Activated CD4-positive, alpha-beta memory T cell treated with anti-CD3 and anti-CD28 coated beads for 36 hours (primary cell): ENCODE measurements around the gene NR4A2. TPM values are rescaled to one million over a fixed set of nuclear protein-coding genes. Genes with fewer than 3 reads are reported as not detected.
"Not testable (repeated sequence)": the region's sequence is repeated elsewhere in the genome, so short reads cannot be mapped to it uniquely, and the experiment has no call there.

Experiments used
- CTCF ChIA-PET: fragments of 350-600 bp; sonication (Branson Sonifier 250); formaldehyde crosslinking; loops from one replicate; lab custom pipeline; 2021; ENCODE audit warnings: antibody characterized with exemption, inconsistent platforms; lab: Charles Lee
- POLR2A ChIA-PET: fragments of 350-600 bp; sonication (Branson Sonifier 250); formaldehyde crosslinking; loops from one replicate; lab custom pipeline; 2021; ENCODE audit warnings: antibody characterized with exemption; lab: Charles Lee
- DNase-seq: peaks from one replicate; pipeline ENCODE4 v3.0.0-alpha.2; 2020
- H3K27ac Mint-ChIP-seq: one replicate; pipeline ENCODE4 v1.8.0; 2021; ENCODE audit warnings: mixed read lengths
- H3K27me3 Mint-ChIP-seq: one replicate; pipeline ENCODE4 v1.8.0; 2021; ENCODE audit warnings: mixed read lengths
- H3K36me3 Mint-ChIP-seq: one replicate; pipeline ENCODE4 v1.8.0; 2021; ENCODE audit warnings: mixed read lengths
- H3K4me1 Mint-ChIP-seq: one replicate; pipeline ENCODE4 v1.8.0; 2021; ENCODE audit warnings: low read depth, mixed read lengths
- H3K4me3 Mint-ChIP-seq: one replicate; pipeline ENCODE4 v1.8.0; 2021; ENCODE audit warnings: mild to moderate bottlenecking, mixed read lengths
- H3K9me3 Mint-ChIP-seq: one replicate; pipeline ENCODE4 v1.8.0; 2021; ENCODE audit warnings: mixed read lengths
- intact Hi-C: fragments of 100-400 bp; cut with micrococcal nuclease; formaldehyde crosslinking; loops from one replicate; pipeline ENCODE4 v1.15.1; 2023
- total RNA-seq, 2 experiments: library from RNA; stranded (reverse); gene quantifications; one replicate each; pipeline ENCODE4 v1.2.3, GENCODE V29; 2021

NR4A2 gene
- total RNA-seq, 2 experiments from 2014 or later = 9.3 to 10.0 TPM

GRCh38 chr2:156319811-156320485, 12.6 kb downstream of the NR4A2 start:
- H3K4me3 Mint-ChIP-seq = peak overlapping the region; percentile 36
- intact Hi-C loops = no loop called here
- H3K9me3 Mint-ChIP-seq = no peaks in the 10 kb centered on the region
- H3K27ac Mint-ChIP-seq = no peak overlapping the region
- ChIA-PET CTCF (interaction anchor here (0.7 to 1.3 kb wide), 2 partner anchors 265 to 941 kb away, joined by 3 to 4 read pairs; no protein-coding TSS in a partner anchor), POLR2A (interaction anchor here (0.7 kb wide), 1 partner anchor 10 kb away, joined by 4 read pairs; no protein-coding TSS in a partner anchor)
- H3K36me3 Mint-ChIP-seq = peaks cover 9% of the 10 kb centered on the region
- H3K4me1 Mint-ChIP-seq = peaks cover 32% of the 10 kb centered on the region
- peaks cover 59% of the 10 kb centered on the region for H3K27me3 Mint-ChIP-seq
- no peak for DNase-seq

- CTCF ChIA-PET = interaction anchor here (0.6 to 2.1 kb wide), 2 partner anchors 11 to 272 kb away, joined by 3 to 5 read pairs; no protein-coding TSS in a partner anchor
- intact Hi-C loops = no loop called here
- POLR2A ChIA-PET = no interaction called here
- no peak overlapping the region for H3K4me3 Mint-ChIP-seq
- no peaks in the 10 kb centered on the region for H3K9me3 Mint-ChIP-seq
- no peaks in the 10 kb centered on the region for H3K36me3 Mint-ChIP-seq
- peaks cover 48% of the 10 kb centered on the region for H3K27me3 Mint-ChIP-seq
- DNase-seq = no peak
- H3K27ac Mint-ChIP-seq = no peak overlapping the region
- peaks cover 24% of the 10 kb centered on the region for H3K4me1 Mint-ChIP-seq
These were observed 14.9 kb downstream of the NR4A2 start for GRCh38 chr2:156317631-156318030.

- intact Hi-C loops = no loop called here
- H3K36me3 Mint-ChIP-seq = no peaks in the 10 kb centered on the region
- H3K4me1 Mint-ChIP-seq = peaks cover 6% of the 10 kb centered on the region
- ChIA-PET POLR2A (no interaction called here), CTCF (no interaction called here)
- no peaks in the 10 kb centered on the region for H3K9me3 Mint-ChIP-seq
- H3K27ac Mint-ChIP-seq = no peak overlapping the region
- peaks cover 24% of the 10 kb centered on the region for H3K27me3 Mint-ChIP-seq
- DNase-seq = no peak
- H3K4me3 Mint-ChIP-seq = no peak overlapping the region
These were observed 20.5 kb downstream of the NR4A2 start for GRCh38 chr2:156311976-156312375.

GRCh38 chr2:156310773-156311172, 21.7 kb downstream of the NR4A2 start:
- Mint-ChIP-seq H3K4me1 (peaks cover 6% of the 10 kb centered on the region), H3K27ac (no peak overlapping the region), H3K27me3 (peaks cover 26% of the 10 kb centered on the region), H3K4me3 (no peak overlapping the region), H3K36me3 (no peaks in the 10 kb centered on the region), H3K9me3 (no peaks in the 10 kb centered on the region)
- intact Hi-C loops = no loop called here
- ChIA-PET POLR2A (no interaction called here), CTCF (no interaction called here)
- no peak for DNase-seq

GRCh38 chr2:156309917-156310316, 22.6 kb downstream of the NR4A2 start:
- Mint-ChIP-seq H3K9me3 (no peaks in the 10 kb centered on the region), H3K4me3 (no peak overlapping the region), H3K36me3 (no peaks in the 10 kb centered on the region), H3K4me1 (peaks cover 6% of the 10 kb centered on the region), H3K27me3 (peaks cover 23% of the 10 kb centered on the region), H3K27ac (no peak overlapping the region)
- intact Hi-C loops = no loop called here
- ChIA-PET CTCF (no interaction called here), POLR2A (no interaction called here)
- no peak for DNase-seq

GRCh38 chr2:156309167-156309566, 23.4 kb downstream of the NR4A2 start:
- Mint-ChIP-seq H3K9me3 (no peaks in the 10 kb centered on the region), H3K36me3 (no peaks in the 10 kb centered on the region), H3K27me3 (peaks cover 26% of the 10 kb centered on the region), H3K27ac (no peak overlapping the region), H3K4me1 (peaks cover 6% of the 10 kb centered on the region), H3K4me3 (no peak overlapping the region)
- ChIA-PET CTCF (no interaction called here), POLR2A (no interaction called here)
- no peak for DNase-seq
- intact Hi-C loops = no loop called here

GRCh38 chr2:156306821-156307220, 25.7 kb downstream of the NR4A2 start:
- ChIA-PET POLR2A (interaction anchor here (0.6 kb wide), 1 partner anchor 87 kb away, joined by 3 read pairs; no protein-coding TSS in a partner anchor), CTCF (interaction anchor here (0.6 kb wide), 1 partner anchor 11 kb away, joined by 3 read pairs; no protein-coding TSS in a partner anchor)
- no peaks in the 10 kb centered on the region for H3K36me3 Mint-ChIP-seq
- DNase-seq = no peak
- H3K4me3 Mint-ChIP-seq = no peak overlapping the region
- no peak overlapping the region for H3K27ac Mint-ChIP-seq
- H3K9me3 Mint-ChIP-seq = no peaks in the 10 kb centered on the region
- H3K4me1 Mint-ChIP-seq = peaks cover 6% of the 10 kb centered on the region
- peaks cover 25% of the 10 kb centered on the region for H3K27me3 Mint-ChIP-seq
- intact Hi-C loops = no loop called here

- H3K9me3 Mint-ChIP-seq = peaks cover under 1% of the 10 kb centered on the region
- H3K36me3 Mint-ChIP-seq = no peaks in the 10 kb centered on the region
- DNase-seq = no peak
- CTCF ChIA-PET = no interaction called here
- POLR2A ChIA-PET = no interaction called here
- peaks cover 6% of the 10 kb centered on the region for H3K4me1 Mint-ChIP-seq
- H3K27me3 Mint-ChIP-seq = peaks cover 24% of the 10 kb centered on the region
- intact Hi-C loops = no loop called here
- no peak overlapping the region for H3K4me3 Mint-ChIP-seq
- H3K27ac Mint-ChIP-seq = no peak overlapping the region
These were observed 27.4 kb downstream of the NR4A2 start for GRCh38 chr2:156305121-156305520.

GRCh38 chr2:156300337-156300736, 32.2 kb downstream of the NR4A2 start:
- ChIA-PET CTCF (no interaction called here), POLR2A (no interaction called here)
- peaks cover 6% of the 10 kb centered on the region for H3K9me3 Mint-ChIP-seq
- H3K4me1 Mint-ChIP-seq = no peaks in the 10 kb centered on the region
- H3K27ac Mint-ChIP-seq = no peak overlapping the region
- no peaks in the 10 kb centered on the region for H3K36me3 Mint-ChIP-seq
- no peak overlapping the region for H3K4me3 Mint-ChIP-seq
- no peak for DNase-seq
- peaks cover 20% of the 10 kb centered on the region for H3K27me3 Mint-ChIP-seq
- intact Hi-C loops = no loop called here

GRCh38 chr2:156294945-156295580, 37.5 kb downstream of the NR4A2 start:
- ChIA-PET CTCF (no interaction called here), POLR2A (no interaction called here)
- intact Hi-C loops = no loop called here
- DNase-seq = no peak
- no peaks in the 10 kb centered on the region for H3K36me3 Mint-ChIP-seq
- H3K9me3 Mint-ChIP-seq = peaks cover 5% of the 10 kb centered on the region
- no peak overlapping the region for H3K27ac Mint-ChIP-seq
- no peak overlapping the region for H3K4me3 Mint-ChIP-seq
- H3K27me3 Mint-ChIP-seq = peaks cover 10% of the 10 kb centered on the region
- H3K4me1 Mint-ChIP-seq = no peaks in the 10 kb centered on the region

- H3K27me3 Mint-ChIP-seq, H3K9me3 Mint-ChIP-seq, H3K27ac Mint-ChIP-seq, intact Hi-C loops, H3K36me3 Mint-ChIP-seq, H3K4me3 Mint-ChIP-seq, CTCF ChIA-PET, DNase-seq, POLR2A ChIA-PET, H3K4me1 Mint-ChIP-seq: not testable (repeated sequence)
These were observed 39.1 kb downstream of the NR4A2 start for GRCh38 chr2:156293382-156293781.

- CTCF ChIA-PET = no interaction called here
- intact Hi-C loops = no loop called here
- H3K27me3 Mint-ChIP-seq = peaks cover 28% of the 10 kb centered on the region
- no peaks in the 10 kb centered on the region for H3K36me3 Mint-ChIP-seq
- no peak overlapping the region for H3K4me3 Mint-ChIP-seq
- no peak for DNase-seq
- H3K9me3 Mint-ChIP-seq = no peaks in the 10 kb centered on the region
- H3K27ac Mint-ChIP-seq = no peak overlapping the region
- POLR2A ChIA-PET = no interaction called here
- H3K4me1 Mint-ChIP-seq = no peaks in the 10 kb centered on the region
These were observed 52.9 kb downstream of the NR4A2 start for GRCh38 chr2:156279446-156280150.
